SK-N-SH treated with all-trans-retinoic acid at 6 μM for 48 hours (cell line): ENCODE results near the gene CCL18.

ENCODE experiments used
- ARNTL ChIP-seq: fragments of 450-650 bp; formaldehyde crosslinking; IDR thresholded peaks from 2 replicates; pipeline ENCODE4 v1.5.0; 2020; ENCODE audit warnings: low read depth, mild to moderate bottlenecking, moderate library complexity, borderline replicate concordance
- CSRNP3 ChIP-seq: fragments of 250-450 bp; sonication (Bioruptor Pico); IDR thresholded peaks from 2 replicates; pipeline ENCODE4 v1.5.1; 2021; ENCODE audit warnings: mild to moderate bottlenecking, moderate library complexity
- OSR1 ChIP-seq: fragments of 250-450 bp; sonication (Bioruptor Pico); IDR thresholded peaks from 2 replicates; pipeline ENCODE4 v1.8.0; 2022; ENCODE audit warnings: moderate library complexity, mild to moderate bottlenecking, inconsistent platforms
- PATZ1 ChIP-seq: fragments of 250-450 bp; sonication (Bioruptor Pico); IDR thresholded peaks from 2 replicates; pipeline ENCODE4 v1.8.0; 2020; ENCODE audit warnings: mild to moderate bottlenecking, moderate library complexity, borderline replicate concordance
- POU6F1 ChIP-seq: fragments of 250-450 bp; sonication (Bioruptor Pico); IDR thresholded peaks from 2 replicates; pipeline ENCODE4 v1.8.0; 2021; ENCODE audit warnings: low read depth, mild to moderate bottlenecking, moderate library complexity, borderline replicate concordance

- TF ChIP-seq OSR1 (no peak), ARNTL (no peak), PATZ1 (CRISPR knock-in tag) (no peak), POU6F1 (CRISPR knock-in tag) (no peak), CSRNP3 (CRISPR knock-in tag) (no peak)
These were observed at the start of gene CCL18 for GRCh38 chr17:36063786-36064541.
